PFSK-1 (cell line): ENCODE data around the gene PEAK3.

Experiments used
- FOXP2 ChIP-seq: optimal IDR thresholded peaks from 2 replicates; pipeline ENCODE3; 2011; ENCODE audit warnings: borderline replicate concordance, control low read depth, inconsistent platforms; ENCODE audit not compliant: insufficient read depth; ENCODE audit errors: extremely low read length, extremely low read depth
- POLR2AphosphoS5 ChIP-seq: IDR thresholded peaks from 2 replicates; pipeline ENCODE4 v1.6.1; 2012; ENCODE audit warnings: low read depth, mild to moderate bottlenecking, control low read depth, low read length, moderate library complexity
- SIN3A ChIP-seq: IDR thresholded peaks from 2 replicates; pipeline ENCODE4 v1.6.1; 2012; ENCODE audit warnings: mild to moderate bottlenecking, low read length, moderate library complexity, borderline replicate concordance; ENCODE audit not compliant: insufficient read depth
- TAF1 ChIP-seq: IDR thresholded peaks from 2 replicates; pipeline ENCODE4 v1.6.1; 2012; ENCODE audit warnings: low read length, control low read depth, borderline replicate concordance; ENCODE audit not compliant: insufficient read depth
- TF ChIP-seq, protein P1 (sequence below), 2 experiments: IDR thresholded peaks; 2 replicates each; pipeline versions ENCODE4 v1.6.1 to v1.8.0; 2011 to 2012; ENCODE audit warnings: low read depth in 2 of 2, low read length in 2 of 2, control low read depth in 1 of 2, inconsistent platforms in 1 of 2, mild to moderate bottlenecking in 1 of 2, moderate library complexity in 1 of 2; ENCODE audit not compliant: insufficient read depth in 1 of 2

The PEAK3 gene

DNA sequence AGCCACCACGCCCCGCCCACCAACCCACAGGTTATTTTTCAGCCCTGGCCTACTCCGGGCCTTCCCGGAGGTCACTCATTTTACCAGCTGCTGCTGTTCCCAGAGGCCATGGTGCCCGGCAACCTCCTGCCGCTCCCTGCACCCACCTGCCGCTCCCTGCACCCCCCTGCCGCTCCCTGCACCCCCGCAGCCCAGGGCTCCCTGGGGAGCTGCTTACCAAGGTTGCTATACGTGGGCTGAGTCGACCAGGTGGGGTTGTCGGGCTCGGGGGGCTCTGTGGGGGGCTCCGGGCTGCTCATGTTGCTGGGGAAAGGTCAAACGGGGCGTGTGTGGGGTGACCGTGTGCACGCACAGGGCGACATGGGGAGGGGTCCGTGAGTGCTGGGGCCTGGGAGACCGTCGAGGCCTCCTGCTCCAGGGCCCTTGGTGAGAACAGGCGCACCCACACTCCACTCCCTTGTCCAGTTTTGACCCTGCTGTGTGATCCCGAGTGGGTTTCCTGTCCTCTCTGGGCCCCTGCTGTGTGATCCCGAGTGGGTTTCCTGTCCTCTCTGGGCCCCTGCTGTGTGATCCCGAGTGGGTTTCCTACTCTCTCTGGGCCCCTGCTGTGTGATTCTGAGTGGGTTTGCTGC lies 1.2 kb downstream of the PEAK3 start:
- TF ChIP-seq TAF1 = no peak
- no peak for TF ChIP-seq POLR2AphosphoS5
- TF ChIP-seq FOXP2 = no peak
- TF ChIP-seq, protein P1, sequence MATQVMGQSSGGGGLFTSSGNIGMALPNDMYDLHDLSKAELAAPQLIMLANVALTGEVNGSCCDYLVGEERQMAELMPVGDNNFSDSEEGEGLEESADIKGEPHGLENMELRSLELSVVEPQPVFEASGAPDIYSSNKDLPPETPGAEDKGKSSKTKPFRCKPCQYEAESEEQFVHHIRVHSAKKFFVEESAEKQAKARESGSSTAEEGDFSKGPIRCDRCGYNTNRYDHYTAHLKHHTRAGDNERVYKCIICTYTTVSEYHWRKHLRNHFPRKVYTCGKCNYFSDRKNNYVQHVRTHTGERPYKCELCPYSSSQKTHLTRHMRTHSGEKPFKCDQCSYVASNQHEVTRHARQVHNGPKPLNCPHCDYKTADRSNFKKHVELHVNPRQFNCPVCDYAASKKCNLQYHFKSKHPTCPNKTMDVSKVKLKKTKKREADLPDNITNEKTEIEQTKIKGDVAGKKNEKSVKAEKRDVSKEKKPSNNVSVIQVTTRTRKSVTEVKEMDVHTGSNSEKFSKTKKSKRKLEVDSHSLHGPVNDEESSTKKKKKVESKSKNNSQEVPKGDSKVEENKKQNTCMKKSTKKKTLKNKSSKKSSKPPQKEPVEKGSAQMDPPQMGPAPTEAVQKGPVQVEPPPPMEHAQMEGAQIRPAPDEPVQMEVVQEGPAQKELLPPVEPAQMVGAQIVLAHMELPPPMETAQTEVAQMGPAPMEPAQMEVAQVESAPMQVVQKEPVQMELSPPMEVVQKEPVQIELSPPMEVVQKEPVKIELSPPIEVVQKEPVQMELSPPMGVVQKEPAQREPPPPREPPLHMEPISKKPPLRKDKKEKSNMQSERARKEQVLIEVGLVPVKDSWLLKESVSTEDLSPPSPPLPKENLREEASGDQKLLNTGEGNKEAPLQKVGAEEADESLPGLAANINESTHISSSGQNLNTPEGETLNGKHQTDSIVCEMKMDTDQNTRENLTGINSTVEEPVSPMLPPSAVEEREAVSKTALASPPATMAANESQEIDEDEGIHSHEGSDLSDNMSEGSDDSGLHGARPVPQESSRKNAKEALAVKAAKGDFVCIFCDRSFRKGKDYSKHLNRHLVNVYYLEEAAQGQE (IDR thresholded peaks at IDR 0.05; ENCODE audit: insufficient read depth in 1 of 2, low read depth in 2 of 2, low read length in 2 of 2) = no peak
- TF ChIP-seq SIN3A = no peak

DNA sequence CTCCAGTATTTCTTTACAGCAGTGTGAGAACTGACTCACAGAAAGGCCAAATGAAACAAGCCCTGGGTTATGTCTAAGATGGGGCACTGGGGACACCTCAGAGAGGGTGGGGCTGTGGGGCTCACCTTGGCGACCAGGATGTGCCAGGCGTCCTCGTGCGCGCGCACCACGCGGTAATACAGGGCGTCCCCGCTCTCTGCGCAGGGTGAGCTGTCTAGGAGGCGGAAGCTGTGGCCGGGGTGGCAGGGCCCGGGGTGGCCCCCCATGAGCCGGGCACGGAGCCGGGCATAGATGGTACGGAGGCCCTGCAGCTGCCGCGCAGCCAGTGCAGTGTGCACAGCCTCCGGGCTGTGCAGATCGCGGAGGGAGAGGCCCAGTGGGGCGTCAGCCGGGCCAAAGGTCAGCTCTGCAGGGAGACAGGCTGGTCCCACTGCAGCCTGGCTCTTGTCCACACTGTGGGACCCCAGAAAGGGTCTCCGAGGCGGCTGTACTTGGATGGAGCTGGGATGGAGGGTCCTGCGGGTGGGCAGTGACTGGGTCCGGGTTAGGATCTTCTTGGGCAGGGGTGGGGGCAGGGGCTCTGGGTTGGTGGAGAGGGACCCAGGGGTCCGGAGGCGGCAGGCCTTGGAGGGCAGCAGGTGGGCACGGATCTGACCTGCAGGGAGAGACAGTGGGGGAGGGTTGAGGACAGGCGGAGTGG lies 3.4 kb downstream of the PEAK3 start:
- TF ChIP-seq SIN3A = no peak
- no peak for TF ChIP-seq POLR2AphosphoS5
- TF ChIP-seq FOXP2 = no peak
- TF ChIP-seq, protein P1 (IDR thresholded peaks at IDR 0.05; ENCODE audit: insufficient read depth in 1 of 2, low read depth in 2 of 2, low read length in 2 of 2) = no peak
- no peak for TF ChIP-seq TAF1

DNA sequence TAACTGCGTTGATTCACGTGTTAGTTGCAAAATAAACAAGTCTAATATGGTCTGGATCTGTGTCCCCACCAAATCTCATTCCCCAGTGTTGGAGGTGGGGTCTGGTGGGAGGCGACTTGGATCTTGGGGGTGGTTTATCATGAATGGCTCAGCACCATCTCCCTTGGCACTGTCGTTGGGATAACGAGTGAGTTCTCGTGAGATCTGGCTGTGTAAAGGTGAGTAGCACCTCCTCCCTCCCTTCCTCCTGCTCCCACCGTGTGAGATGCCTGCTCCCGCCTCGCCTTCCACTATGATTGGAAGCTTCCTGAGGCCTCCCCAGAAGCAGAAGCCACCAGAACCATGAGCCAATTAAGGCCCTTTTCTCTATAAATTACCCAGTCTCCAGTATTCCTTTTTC lies 4.8 kb downstream of the PEAK3 start:
- TF ChIP-seq FOXP2 = no peak
- TF ChIP-seq, protein P1 (IDR thresholded peaks at IDR 0.05; ENCODE audit: insufficient read depth in 1 of 2, low read depth in 2 of 2, low read length in 2 of 2) = no peak
- no peak for TF ChIP-seq TAF1
- no peak for TF ChIP-seq POLR2AphosphoS5
- no peak for TF ChIP-seq SIN3A

DNA sequence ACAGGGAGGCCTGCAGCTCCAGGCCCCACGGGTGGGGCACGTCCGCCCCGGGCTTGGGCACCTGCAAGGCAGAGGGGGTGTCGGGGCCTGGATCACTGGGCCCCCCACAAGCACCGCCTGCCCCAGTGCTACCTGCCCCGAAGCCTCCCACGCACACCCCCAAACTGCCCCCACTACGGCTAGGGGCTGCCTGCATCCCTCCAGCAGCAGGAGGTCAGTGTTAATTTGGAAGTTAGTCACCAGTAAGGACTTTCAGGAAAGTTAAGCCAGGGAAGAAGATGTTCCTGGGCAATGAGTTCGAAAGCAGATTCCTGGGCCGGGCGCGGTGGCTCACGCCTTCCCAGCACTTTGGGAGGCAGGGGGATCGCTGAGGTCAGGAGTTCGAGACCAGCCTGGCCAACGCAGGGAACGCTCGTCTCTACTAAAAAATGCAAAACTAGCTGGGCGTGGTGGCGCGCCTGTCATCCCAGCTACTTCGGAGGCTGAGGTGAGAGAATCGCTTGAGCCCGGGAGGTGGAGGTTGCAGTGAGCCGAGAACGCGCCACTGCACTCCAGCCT lies 5.5 kb downstream of the PEAK3 start:
- TF ChIP-seq, protein P1 (IDR thresholded peaks at IDR 0.05; ENCODE audit: insufficient read depth in 1 of 2, low read depth in 2 of 2, low read length in 2 of 2) = no peak
- TF ChIP-seq SIN3A = no peak
- TF ChIP-seq POLR2AphosphoS5 = no peak
- TF ChIP-seq TAF1 = no peak
- TF ChIP-seq FOXP2 = no peak
